GM19438 (cell line): ENCODE results near the gene ZCCHC14.

Experiments
- ATAC-seq: cut with Tn5 transposase; IDR thresholded peaks from one replicate; pipeline ENCODE4 v1.9.1; 2021; ENCODE audit warnings: low read depth; ENCODE audit not compliant: unreplicated experiment

ZCCHC14 gene

DNA sequence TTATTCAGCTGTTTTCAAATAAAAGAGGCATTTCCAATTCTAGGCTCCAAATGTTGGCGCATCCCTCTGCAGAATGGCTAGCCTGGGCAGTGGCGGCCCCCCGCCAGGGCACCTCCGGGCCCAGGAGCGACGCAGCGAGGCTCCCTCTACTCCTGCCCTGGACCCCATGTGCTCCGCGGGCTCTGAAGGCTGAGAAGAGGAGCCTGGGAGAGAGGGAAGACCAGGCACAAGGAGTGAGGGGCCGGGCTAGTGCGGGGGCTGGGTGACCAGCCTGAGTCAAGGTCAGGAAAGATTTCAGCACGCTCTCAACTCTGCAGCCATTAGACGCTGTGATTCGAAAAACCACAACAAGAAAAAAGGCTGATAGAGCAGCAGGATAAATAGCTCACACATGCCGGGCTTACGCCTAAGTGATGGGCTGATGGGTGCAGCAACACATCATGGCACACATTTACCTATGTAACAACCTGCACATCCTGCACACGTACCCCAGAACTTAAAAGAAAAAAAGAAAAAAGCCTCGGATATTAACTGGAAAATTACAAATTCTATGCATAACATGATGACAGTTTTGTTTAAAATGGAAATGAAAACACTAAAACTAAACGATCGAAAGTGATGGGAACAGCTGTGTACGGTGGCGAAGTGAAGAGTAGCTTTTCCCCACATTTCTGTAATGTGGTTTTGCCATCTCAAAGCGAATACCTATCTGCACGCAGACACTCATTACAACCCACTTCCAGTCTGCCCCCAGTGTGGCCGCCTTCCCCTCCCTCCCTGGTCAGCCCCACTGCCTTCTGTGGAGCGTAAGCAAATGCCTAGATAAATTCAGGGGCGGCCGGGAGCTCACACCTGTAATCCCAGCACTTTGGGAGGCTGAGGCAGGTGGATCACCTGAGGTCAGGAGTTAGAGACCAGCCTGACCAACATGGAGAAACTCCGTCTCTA is 56.3 kb downstream of the ZCCHC14 start:
- ATAC-seq, result no peak

DNA sequence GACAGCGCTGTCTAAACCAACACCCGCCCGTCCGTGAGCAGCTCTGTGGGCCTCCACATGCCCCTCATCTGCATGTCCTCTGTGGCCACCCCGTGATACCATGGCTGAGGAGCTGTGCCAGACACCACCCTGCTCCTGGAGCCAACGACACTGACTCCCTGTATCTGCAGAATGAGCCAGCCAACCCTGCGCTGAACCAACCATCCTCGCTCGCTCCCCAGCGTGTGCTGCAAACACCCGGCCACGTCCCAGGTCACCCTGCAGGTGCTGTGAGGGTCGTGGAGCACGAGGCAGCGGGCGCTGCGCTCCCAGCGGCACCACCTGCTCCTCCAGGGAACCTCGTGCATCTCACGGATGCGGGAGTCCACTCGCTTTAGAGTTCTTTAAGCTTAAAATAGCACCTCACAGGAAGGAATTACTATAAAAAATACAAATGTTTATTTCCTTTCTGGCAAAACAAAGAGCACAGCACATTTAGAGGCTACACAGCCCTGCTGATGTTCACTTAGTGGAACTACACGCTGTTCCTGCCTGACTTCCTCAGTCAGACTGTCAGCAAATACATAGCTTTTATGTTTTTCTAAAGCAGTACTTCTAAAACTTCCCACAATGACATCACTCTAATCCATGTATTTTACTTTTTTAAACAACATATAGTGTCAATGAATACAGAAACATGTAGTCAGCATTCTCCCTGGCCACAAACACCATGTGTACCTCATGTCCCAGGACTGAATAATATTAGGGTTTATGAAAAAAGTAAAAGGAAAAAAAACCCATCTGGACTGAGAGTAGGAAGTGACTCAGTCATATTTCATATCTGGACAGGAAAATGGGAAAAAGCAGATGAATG is 57.2 kb downstream of the ZCCHC14 start:
- no peak for ATAC-seq

DNA sequence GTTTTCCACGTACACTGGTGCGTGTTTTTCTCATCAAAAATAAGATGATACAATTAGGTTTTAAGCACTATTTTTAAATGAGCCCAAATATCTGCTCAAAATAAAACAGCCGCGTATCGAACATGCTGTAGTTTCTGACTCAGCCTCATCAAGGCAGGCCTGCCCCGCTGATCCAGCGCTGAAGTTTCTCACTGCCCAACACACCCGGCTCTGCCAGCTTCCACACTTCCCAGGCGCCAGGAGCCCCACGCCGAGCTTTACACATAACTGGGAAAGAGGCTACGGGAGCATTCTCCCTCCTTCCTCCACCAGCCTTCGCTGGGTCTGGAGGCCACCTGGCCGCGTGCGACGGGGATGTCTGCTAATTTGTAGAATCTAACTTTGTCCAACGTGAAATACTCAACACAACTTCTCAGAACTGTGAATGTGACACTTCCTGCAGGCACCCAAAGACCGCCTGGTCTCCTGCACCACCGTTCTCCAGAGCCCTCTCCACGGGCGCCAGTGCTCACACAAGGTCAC is 58.6 kb downstream of the ZCCHC14 start:
- no peak for ATAC-seq

DNA sequence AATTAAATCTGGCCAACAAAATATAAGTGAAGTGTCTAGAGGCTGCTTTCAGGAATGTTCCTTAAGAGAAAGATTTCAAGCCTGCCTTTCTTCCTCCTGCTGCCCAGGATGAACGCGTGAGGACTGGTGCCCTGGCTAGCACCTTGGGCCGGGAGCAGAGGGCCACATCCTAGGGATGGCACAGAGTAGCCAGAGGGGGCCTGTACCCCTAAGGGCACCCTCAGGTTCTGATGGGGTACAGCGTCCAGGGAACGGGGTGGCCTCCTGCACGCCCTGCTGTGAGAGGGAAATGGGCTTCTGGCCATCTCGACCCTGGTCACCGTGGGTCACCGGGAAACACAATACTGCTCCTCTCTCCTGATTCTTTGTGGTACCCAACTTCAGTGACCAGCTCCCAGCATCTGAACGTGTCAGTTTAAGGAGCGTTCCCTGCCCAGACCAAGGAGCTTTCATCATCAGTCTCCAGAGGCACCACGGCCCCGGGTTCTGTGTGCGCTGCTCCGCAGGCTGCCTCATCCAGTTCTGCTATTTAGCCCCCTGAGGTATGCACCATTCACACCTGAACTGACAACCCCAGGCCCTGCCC is 60.4 kb downstream of the ZCCHC14 start:
- ATAC-seq, result no peak

DNA sequence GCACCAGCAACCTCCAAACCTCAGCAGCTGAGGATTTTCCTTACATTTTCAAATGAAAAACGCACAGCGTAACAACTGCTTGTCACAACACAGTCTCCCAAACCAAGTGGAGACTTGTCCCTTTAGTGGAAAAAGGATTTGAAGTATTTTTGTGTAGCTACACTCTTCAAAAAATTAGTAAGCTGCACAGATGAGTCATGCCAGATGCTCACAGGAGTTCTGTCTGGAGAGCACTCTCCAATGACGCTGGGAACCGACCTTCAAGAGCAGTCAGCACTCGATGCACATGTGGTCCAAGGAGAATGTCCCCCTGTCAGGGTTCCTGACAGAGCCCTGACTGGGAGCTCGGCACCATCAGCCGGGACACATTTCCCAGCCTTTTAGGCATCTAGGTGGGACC is 60.9 kb downstream of the ZCCHC14 start:
- ATAC-seq, result no peak

DNA sequence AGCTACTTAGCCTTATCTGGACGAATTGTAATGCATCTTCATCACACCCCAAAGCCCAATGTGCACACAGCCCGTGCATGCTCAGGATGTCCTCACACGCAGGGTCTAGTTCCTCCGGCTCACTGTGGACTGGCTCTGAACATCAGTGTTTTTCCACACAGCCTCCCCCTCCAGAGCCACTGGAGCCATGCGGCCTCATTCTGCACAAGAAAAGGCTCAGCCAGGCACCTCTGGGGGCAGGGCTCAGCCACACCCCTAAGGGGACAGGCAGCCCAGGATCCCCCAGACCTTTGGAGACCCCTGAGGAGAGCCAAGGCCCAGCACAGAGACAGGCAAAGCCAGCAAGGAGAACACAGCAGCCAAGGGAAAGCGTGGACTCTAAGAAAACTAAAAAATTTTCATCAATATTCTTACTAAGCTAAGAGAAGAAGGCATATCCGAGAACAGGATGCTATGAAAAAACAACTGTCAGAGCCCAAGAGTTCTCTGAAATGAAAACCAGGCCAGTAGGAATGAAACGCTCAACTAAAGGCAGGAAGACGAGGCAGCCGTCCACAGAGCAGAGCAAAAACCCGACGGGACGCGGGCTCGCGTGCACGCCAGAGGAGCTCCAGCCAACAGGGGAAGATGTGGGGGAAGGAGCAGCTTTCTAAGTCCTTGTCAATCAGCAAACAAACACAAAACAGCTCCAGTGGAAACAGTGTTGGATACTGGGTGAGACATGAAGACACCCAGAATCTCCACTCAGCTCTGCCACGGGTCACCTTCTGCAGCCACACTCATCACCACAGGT is 66.2 kb downstream of the ZCCHC14 start:
- no peak for ATAC-seq

DNA sequence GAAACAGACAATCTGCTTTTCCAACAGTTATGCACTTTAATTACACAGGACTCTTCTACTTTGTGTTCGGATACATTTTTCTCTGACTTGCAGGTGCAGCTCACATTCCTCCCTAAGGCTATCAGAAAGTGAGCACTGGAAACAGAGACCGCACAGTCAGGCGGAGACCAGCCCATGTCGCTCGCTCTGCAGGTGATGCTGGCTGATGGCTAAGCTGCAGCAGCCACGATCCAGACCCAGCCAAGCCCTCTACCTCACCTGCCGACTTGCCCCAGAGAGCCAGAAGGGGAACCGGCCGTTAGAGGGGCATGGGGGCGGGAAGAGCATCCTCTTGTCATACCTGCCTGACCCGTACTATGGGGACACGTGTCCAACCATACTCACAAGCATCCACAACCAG is 66.9 kb downstream of the ZCCHC14 start:
- ATAC-seq, result no peak

DNA sequence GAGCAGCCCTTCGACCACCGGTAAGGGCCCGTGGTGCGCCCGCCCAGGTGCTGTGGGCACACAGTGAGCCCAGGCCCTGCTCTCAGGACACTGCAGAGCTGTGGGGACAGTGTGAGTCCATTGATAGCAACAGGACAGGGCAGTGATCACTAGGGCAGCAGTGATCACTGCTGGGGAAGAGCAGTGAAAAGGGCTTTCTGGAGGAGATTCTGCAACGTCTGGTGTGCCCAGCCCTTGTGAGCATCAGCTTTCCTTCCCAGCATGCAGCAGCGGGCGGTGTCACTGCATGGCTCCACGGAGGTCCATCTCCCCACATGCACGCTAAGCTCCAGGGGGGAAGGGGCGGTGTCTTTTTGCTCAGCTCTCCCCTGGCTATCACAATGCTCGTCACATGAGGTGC is 68.6 kb downstream of the ZCCHC14 start:
- no peak for ATAC-seq

DNA sequence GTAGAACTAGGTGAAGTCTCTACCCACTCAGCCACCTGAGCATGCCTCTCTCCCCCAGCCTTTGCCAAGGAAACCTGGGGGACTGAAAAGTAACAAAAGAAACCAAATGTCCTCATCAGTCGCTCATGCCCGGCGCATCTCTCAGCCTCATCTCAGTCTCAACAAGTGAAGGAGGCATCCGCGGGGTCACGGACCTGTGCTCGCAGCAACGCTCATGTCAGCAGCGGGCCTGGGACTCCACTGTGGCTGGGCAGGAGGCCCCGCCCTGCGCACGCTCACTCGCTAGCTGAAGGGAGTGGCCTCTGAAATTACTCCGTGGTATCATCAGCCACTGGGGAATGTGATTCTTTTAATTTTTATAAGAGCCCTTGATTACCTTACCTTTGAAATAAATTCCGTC is 69.4 kb downstream of the ZCCHC14 start:
- ATAC-seq, result no peak

DNA sequence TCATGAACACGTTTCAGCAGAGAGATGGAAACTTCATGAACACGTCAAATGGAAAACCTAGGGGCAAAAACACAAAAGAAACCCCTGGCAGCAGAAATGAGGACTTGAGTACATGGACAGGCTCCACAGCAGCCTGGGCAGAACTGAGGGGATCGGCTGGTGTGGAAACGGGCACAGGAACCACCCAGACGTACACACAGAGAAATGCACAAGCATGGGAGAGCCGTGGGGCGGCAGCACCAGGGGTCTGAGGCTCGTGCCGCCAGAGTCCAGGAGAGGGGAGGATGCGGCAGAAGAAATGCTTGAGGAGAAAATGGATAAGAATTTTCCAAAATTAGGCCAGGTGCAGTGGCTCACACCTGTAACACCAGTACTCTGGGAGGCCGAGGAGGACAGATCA is 70.7 kb downstream of the ZCCHC14 start:
- ATAC-seq, result no peak

DNA sequence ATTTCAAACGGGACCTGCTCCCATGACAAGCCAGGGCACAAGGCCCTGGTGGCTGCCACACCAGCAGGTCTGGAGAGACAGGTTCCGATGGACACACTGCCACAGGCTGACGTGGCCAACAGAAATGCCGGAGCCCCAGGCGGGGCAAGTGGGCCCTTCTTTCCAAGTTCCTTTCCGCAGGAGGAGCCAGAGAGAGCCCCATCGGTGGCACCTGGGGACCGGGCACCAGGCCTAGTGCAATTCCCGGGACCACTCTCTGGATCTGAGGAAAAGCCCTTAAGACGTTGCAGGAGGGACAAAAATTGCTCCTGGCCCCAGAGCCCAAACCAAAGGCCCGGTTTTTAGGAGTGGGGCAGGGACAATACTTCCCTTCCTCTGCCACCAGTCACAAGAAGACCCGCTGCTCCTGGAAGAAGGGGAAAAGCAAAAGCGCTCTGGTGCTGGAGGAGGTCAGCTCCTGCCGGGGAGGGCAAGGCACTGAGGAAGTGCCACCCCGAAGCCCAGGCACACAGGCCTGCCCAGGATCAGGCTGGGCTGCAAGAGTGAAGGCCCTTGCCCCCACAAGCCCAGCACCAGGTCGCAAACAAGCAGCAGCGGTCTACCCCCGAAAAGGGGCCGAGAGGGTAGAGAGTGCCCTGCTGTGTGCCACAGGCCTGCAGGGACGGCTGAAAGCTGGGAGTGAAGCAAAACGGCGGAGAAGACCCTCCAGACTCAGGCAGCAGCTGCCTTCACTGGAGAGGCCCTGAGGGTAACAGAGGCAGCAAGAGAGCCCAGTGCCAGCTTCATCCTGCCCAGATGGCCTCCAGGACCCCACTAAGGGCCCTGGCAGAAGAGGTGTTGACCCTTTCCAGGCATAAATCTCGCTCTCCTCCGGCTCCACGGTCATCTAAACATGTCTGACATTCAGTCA is 71.6 kb downstream of the ZCCHC14 start:
- ATAC-seq, result no peak

DNA sequence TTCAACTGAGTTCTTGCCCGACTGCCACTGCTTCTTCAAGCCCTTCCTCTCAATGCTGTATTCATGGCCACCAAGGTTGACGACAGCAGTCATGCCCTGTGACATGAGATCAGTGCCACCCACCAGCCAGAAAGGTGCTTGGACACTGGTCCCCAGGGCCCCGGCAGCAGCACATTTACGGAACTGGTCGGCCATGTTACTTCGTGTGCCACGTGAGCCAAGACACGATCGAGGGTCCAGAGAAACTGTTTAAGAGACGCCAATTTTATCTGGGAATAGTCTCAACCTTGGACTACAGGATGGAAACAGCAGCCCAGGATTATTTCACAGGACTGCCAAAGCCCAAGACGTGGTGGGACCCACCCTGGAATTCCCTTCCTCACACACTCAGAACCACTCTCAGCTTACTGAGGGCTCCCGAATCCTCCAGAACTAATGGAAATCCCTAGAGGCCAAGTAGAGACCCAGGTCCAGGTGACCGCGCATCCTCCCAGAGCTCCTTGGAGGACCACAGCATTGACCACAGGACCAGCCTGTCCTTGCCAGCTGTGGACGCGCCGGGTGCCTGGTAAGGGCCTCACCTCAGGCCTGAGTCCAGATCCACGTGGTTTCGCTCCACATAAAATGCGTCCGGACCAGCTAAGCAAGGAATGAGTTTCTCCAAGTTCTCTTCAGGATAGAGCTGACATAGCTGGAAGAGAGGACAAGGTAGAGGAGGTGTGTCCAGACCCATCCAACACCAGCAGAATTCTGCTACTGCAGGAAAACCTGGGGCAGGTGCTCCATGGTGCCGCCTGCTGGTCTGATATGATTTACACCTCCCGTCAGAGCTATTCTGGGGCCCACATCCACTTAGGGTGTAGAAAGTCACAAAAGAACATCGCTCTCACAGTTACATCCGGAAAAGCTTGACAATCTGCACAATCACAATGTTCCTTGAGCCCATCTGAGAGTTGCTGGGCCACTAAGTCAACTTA is 72.5 kb downstream of the ZCCHC14 start:
- no peak for ATAC-seq

DNA sequence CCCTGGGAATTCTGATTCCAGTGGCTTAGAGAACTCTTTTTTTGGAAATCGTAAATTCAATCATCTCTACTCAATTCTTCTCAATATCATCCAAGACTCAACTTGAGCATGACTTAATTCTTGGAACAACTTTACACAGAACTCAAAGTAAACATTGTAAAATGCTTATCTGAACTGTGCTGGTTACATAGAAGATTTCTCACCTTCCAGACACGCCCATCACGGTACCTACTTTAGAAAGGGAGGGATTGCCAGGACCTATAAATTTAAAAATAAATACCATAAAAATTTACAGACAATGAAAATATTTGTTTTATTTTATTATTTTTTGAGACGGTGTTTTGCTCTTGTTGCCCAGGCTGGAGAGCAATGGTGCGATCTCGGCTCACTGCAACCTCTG is 74.2 kb downstream of the ZCCHC14 start:
- no peak for ATAC-seq

DNA sequence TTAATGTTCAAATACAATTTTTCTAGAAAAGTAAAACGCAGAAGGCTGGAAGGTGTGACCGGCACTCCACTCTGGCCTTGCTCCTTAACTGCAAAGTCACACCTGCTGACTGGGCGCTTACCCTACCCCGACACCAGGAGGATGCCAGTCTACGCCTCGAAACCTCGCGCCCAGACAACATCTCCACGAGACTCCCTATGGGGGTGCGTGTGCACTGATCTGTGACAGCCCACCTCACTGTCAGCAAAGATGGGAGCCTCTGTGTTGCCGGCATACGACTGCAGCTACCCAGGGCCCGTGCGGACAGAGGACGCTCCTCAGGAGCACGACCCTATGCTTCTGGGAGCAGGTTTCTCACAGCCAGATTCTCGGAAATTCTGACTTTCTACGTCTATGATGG is 74.6 kb downstream of the ZCCHC14 start:
- ATAC-seq, result no peak

DNA sequence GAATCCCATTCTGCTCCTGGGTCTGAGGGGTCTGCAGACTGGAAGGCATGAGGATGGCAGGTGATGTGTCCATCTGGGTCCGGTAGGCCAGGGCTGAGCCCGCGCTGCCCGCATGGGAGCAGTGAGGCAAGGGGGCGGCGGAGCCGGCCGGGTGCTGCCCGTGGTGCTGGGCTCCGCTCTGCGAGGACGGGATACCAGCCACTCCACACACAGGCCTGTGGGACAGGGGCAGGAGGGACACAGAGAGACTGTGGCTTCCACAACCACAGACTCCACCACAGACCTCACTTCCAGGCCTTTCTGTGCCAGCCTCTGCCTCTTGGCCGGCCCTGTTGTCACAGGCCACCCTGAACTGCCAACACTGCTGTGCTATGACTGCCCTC is 75.3 kb downstream of the ZCCHC14 start:
- ATAC-seq, result no peak

DNA sequence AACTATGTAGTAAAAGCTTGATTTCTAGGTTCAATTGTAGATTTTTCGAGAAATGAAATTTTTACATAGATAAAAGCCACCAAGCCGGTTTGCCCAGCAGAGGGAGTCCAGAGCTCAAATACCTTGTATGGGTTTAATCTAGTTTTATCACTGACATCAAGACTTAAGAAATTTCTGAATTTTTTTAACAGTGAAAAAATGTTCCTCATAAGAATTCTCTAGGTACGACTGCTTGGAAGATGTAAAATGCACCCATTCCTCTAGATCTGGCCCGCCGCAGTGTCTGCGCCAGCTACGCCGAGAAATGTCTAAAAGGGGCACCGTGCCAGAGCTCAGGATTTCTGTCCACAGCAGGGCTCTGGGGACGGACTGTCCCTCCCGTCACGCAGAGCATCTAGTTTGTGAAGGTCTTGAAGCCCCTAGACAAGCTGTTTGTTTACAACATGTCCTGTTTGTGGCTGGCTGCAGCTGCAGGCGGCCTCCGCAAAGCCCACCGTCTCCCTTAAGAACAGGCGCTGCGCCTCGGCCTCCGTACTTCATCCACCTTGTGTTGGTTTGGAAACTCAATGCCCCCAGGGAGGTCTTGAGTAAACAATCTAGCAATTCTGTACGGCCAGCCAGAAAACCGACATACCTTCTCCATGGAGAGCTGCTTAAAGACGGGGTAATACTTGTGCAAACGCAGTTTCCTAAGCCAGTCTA is 75.8 kb downstream of the ZCCHC14 start:
- no peak for ATAC-seq

DNA sequence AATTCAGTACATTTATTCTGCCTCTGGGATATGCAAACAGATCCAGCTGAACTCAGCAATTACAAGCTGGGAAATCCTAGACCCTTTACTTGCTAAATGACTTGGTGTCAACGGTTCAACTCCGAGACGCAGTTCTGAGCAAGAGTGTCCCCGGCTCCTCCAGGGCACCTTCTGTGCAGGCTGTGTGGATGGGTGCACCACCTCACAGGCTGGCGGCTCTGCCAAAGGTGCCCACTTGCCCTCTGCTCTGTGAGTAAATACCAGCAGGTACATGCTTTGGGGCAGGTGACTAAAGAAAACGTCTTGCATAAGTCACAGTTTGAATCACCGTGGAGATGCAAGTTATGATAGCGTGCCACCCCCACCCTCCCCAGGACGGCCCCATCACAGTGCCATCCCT is 77.4 kb downstream of the ZCCHC14 start:
- ATAC-seq, result no peak
